GM18907 (cell line): ENCODE results near the gene CPSF3.
"Not testable (repeated sequence)": the region's sequence is repeated elsewhere in the genome, so short reads cannot be mapped to it uniquely, and the experiment has no call there.

Source experiments
- ATAC-seq: cut with Tn5 transposase; IDR thresholded peaks from one replicate; pipeline ENCODE4 v1.9.1; 2021; ENCODE audit warnings: mild to moderate bottlenecking, moderate library complexity; ENCODE audit not compliant: unreplicated experiment

The CPSF3 gene

GRCh38 chr2:9392898-9393765, 30.3 kb upstream of the CPSF3 start:
- ATAC-seq, result no peak

GRCh38 chr2:9394816-9395215, 28.6 kb upstream of the CPSF3 start:
- ATAC-seq, result no peak

- no peak for ATAC-seq
These were observed 26.3 kb upstream of the CPSF3 start for GRCh38 chr2:9397201-9397600.

- not testable (repeated sequence) for ATAC-seq
These were observed 25.2 kb upstream of the CPSF3 start for GRCh38 chr2:9398251-9398650.

- ATAC-seq, result no peak
These were observed 24.3 kb upstream of the CPSF3 start for GRCh38 chr2:9398881-9399780.

GRCh38 chr2:9400268-9401058, 23.0 kb upstream of the CPSF3 start:
- no peak for ATAC-seq

GRCh38 chr2:9401059-9401547, 22.4 kb upstream of the CPSF3 start:
- no peak for ATAC-seq

GRCh38 chr2:9401646-9402371, 21.6 kb upstream of the CPSF3 start:
- no peak for ATAC-seq

- no peak for ATAC-seq
These were observed 19.5 kb upstream of the CPSF3 start for GRCh38 chr2:9403924-9404323.

- ATAC-seq, result no peak
These were observed 19.0 kb upstream of the CPSF3 start for GRCh38 chr2:9404451-9404850.

GRCh38 chr2:9405636-9406035, 17.8 kb upstream of the CPSF3 start:
- no peak for ATAC-seq

GRCh38 chr2:9406529-9407362, 16.7 kb upstream of the CPSF3 start:
- no peak for ATAC-seq

GRCh38 chr2:9407363-9407811, 16.1 kb upstream of the CPSF3 start:
- ATAC-seq, result no peak

GRCh38 chr2:9408641-9409151, 14.8 kb upstream of the CPSF3 start:
- ATAC-seq, result no peak

- no peak for ATAC-seq
These were observed 13.3 kb upstream of the CPSF3 start for GRCh38 chr2:9410108-9410507.

- no peak for ATAC-seq
These were observed 10.7 kb upstream of the CPSF3 start for GRCh38 chr2:9412781-9413180.

GRCh38 chr2:9415516-9416169, 7.8 kb upstream of the CPSF3 start:
- ATAC-seq, result no peak

GRCh38 chr2:9416267-9416961, 7.0 kb upstream of the CPSF3 start:
- no peak for ATAC-seq
